HepG2 (cell line): ENCODE results near the gene POLE. TPM values are rescaled to one million over a fixed set of nuclear protein-coding genes. Genes with fewer than 3 reads are reported as not detected.

Experiments
- ARHGAP35 ChIP-seq: sonication (generic); formaldehyde crosslinking; IDR thresholded peaks from 2 replicates; pipeline ENCODE4 v1.9.0; 2022; ENCODE audit warnings: mild to moderate bottlenecking, inconsistent platforms, moderate library complexity, missing genetic modification reagents, borderline replicate concordance
- ELF1 ChIP-seq: sonication (generic); formaldehyde crosslinking; IDR thresholded peaks from 2 replicates; pipeline ENCODE4 v1.4.0; 2020; ENCODE audit warnings: missing genetic modification reagents
- KLF12 ChIP-seq: sonication (generic); formaldehyde crosslinking; IDR thresholded peaks from 2 replicates; pipeline ENCODE4 v1.4.0; 2020; ENCODE audit warnings: missing genetic modification reagents, borderline replicate concordance
- KLF9 ChIP-seq: IDR thresholded peaks from 2 replicates; pipeline ENCODE4 v1.6.1; 2016; ENCODE audit warnings: low read depth
- MED8 ChIP-seq: sonication (generic); formaldehyde crosslinking; IDR thresholded peaks from 2 replicates; pipeline ENCODE4 v1.8.1; 2023; ENCODE audit warnings: mild to moderate bottlenecking, missing genetic modification reagents; ENCODE audit not compliant: insufficient replicate concordance
- MXD4 ChIP-seq: IDR thresholded peaks from 2 replicates; pipeline ENCODE4 v1.6.1; 2016; ENCODE audit warnings: mild to moderate bottlenecking, missing biosample characterization, missing genetic modification reagents
- NFYC ChIP-seq: IDR thresholded peaks from 2 replicates; pipeline ENCODE4 v1.6.1; 2016; ENCODE audit warnings: missing genetic modification reagents, missing compliant biosample characterization
- POLR2G ChIP-seq: fragments of 200-400 bp; formaldehyde crosslinking; IDR thresholded peaks from 2 replicates; pipeline ENCODE4 v1.6.1; 2018; ENCODE audit warnings: mild to moderate bottlenecking, low read depth, low read length, moderate library complexity
- SP4 ChIP-seq: sonication (generic); formaldehyde crosslinking; IDR thresholded peaks from 2 replicates; pipeline ENCODE4 v1.8.1; 2023; ENCODE audit warnings: mild to moderate bottlenecking, missing genetic modification reagents
- TBX3 ChIP-seq: fragments of 450-650 bp; IDR thresholded peaks from 2 replicates; pipeline ENCODE4 v1.6.1; 2017; ENCODE audit warnings: antibody characterized with exemption, mild to moderate bottlenecking, inconsistent platforms, borderline replicate concordance
- TCF12 ChIP-seq, 2 experiments: fragments of 450-650 bp in 1 of 2; sonication (generic) in 1 of 2; formaldehyde crosslinking in 1 of 2; IDR thresholded peaks; 2 replicates each; pipeline versions ENCODE4 v1.6.1 to v1.8.0; 2017 to 2022; ENCODE audit warnings: antibody characterized with exemption in 1 of 2, mild to moderate bottlenecking in 1 of 2, missing genetic modification reagents in 1 of 2, moderate library complexity in 1 of 2
- XRCC5 ChIP-seq: fragments of 200-400 bp; formaldehyde crosslinking; optimal IDR thresholded peaks from 2 replicates; pipeline ENCODE3; 2017; ENCODE audit warnings: mild to moderate bottlenecking, low read length
- ZC3H13 ChIP-seq: sonication (generic); formaldehyde crosslinking; IDR thresholded peaks from 2 replicates; pipeline ENCODE4 v1.8.1; 2023; ENCODE audit warnings: mild to moderate bottlenecking, missing genetic modification reagents, moderate library complexity
- ZGPAT ChIP-seq: IDR thresholded peaks from 2 replicates; pipeline ENCODE4 v1.6.1; 2016; ENCODE audit warnings: mild to moderate bottlenecking
- ZNF160 ChIP-seq: sonication (generic); formaldehyde crosslinking; IDR thresholded peaks from 2 replicates; pipeline ENCODE4 v1.8.0; 2022; ENCODE audit warnings: mild to moderate bottlenecking, inconsistent platforms, missing genetic modification reagents
- ZNF274 ChIP-seq: sonication (generic); formaldehyde crosslinking; IDR thresholded peaks from 2 replicates; pipeline ENCODE4 v1.5.1; 2020; ENCODE audit warnings: mild to moderate bottlenecking, missing genetic modification reagents
- ZNF703 ChIP-seq: sonication (generic); formaldehyde crosslinking; IDR thresholded peaks from 2 replicates; pipeline ENCODE4 v1.5.1; 2020; ENCODE audit warnings: missing genetic modification reagents, mild to moderate bottlenecking, moderate library complexity, borderline replicate concordance
- ZNF891 ChIP-seq: sonication (generic); formaldehyde crosslinking; IDR thresholded peaks from 2 replicates; pipeline ENCODE4 v1.5.0; 2020; ENCODE audit warnings: mild to moderate bottlenecking, missing genetic modification reagents
- ZSCAN25 ChIP-seq: sonication (generic); formaldehyde crosslinking; IDR thresholded peaks from 2 replicates; pipeline ENCODE4 v1.8.0; 2022; ENCODE audit warnings: mild to moderate bottlenecking, missing genetic modification reagents
- polyA plus RNA-seq, 8 experiments: library from polyadenylated mRNA; depleted of rRNA in 3 of 8; stranded (reverse) in 7 of 8; unstranded in 1 of 8; fragments of >200 nt; fragmentation: Illumina TruSeq in 4 of 8; extraction: Trizol in 4 of 8; gene quantifications; 2 replicates each; pipeline versions ENCODE4 v1.2.1 to v1.2.3, GENCODE V29; 2011 to 2016; ENCODE audit warnings: low read depth in 4 of 8, missing spikeins in 1 of 8, mixed read lengths in 1 of 8; ENCODE audit not compliant: insufficient read depth in 1 of 8
- total RNA-seq, 5 experiments: library from RNA; depleted of rRNA; stranded (reverse); fragments of >200 nt; fragmentation: Illumina TruSeq; extraction: Trizol; gene quantifications; 2 replicates each; pipeline ENCODE4 v1.2.3, GENCODE V29; 2016; ENCODE audit warnings: low read depth in 1 of 5
- TF ChIP-seq, protein P1 (sequence below): sonication (generic); formaldehyde crosslinking; IDR thresholded peaks from 2 replicates; pipeline ENCODE4 v1.4.0; 2020; ENCODE audit warnings: missing genetic modification reagents
- TF ChIP-seq, protein P2 (sequence below): sonication (generic); formaldehyde crosslinking; conservative IDR thresholded peaks from 2 replicates; pipeline ENCODE4 v1.4.0; 2020; ENCODE audit warnings: missing genetic modification reagents
- TF ChIP-seq, protein P3 (sequence below): sonication (generic); formaldehyde crosslinking; IDR thresholded peaks from 2 replicates; pipeline ENCODE4 v1.4.0; 2020; ENCODE audit warnings: missing genetic modification reagents
- TF ChIP-seq, protein P4 (sequence below): IDR thresholded peaks from 2 replicates; pipeline ENCODE4 v1.6.1; 2016; ENCODE audit warnings: missing genetic modification reagents, missing compliant biosample characterization

Gene POLE
- total and polyA plus RNA-seq, 2 of the 13 experiments (the other 11 are each of a cell fraction or from before 2014, with no cell fraction given): 25.3 to 52.2 TPM

DNA sequence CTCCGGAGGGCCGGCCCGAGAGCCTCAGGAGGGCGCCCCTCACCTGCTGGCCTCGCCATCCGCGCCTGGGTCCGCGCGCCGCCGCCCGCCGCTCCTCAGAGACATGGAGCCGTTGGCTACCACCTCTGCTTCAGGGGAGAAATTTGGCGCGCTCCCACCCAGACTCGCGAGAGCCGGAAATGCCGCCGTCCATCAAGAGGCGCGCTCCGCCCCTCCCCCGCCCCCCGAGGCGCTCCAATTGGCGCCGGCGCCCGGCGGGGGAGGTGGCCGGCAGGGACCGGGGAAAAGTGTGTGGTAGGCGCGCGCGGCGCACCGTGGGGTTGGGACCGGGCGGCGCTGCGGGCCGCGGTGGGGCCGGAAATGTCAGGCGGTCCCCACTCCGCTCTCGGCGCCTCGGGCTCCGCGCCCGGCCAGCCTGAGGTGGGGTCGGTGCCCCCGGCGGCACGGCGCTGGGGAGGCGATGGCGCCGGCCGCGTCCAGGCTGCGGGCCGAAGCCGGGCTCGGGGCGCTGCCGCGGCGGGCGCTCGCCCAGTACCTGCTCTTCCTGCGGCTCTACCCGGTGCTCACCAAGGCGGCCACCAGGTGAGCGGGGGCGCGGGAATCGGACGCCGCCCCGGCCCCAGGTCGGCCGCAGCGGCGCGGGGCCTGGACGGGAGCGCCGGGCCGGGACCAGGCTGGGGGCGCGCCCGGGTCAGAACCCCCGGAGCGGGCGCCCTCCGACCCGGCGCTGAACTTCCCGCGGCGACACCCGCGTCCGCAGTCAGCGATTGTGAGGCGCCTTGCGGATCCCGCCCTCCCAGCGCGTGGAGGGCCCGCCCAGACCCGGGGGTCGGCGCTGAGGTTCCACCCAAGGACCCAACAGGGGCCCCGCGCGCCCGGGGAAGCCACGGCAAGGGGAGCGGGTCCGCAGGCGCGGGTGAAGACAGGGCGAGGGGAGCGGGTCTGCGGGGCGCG, at the start of gene POLE, which contains the start of gene PXMP2 (continued):
- TF ChIP-seq TBX3 (0 out of 2 replicates have a peak, but pooled peaks have one; percentile 41), ZNF703 (no peak), NFYC (CRISPR knock-in tag) (peak; percentile 73), ELF1 (peak; percentile 67), XRCC5 (peak; percentile 96), ARHGAP35 (peak; percentile 49; the same call in 1 of the 2 replicates), SP4 (CRISPR knock-in tag) (peak; percentile 94), TCF12 (IDR thresholded peaks at IDR 0.05) (no peak), TCF12 (CRISPR knock-in tag; IDR thresholded peaks at IDR 0.05) (no peak), KLF12 (0 out of 2 replicates have a peak, but pooled peaks have one; percentile 28), ZGPAT (peak; percentile 80; the same call in 1 of the 2 replicates), ZNF160 (CRISPR knock-in tag) (peak; percentile 66; the same call in 1 of the 2 replicates), ZC3H13 (CRISPR knock-in tag) (0 out of 2 replicates have a peak, but pooled peaks have one; percentile 34), ZNF891 (CRISPR knock-in tag) (peak; percentile 63; the same call in 1 of the 2 replicates), ZSCAN25 (CRISPR knock-in tag) (no peak; the same call in 1 of the 2 replicates), POLR2G (peak; percentile 79), KLF9 (CRISPR knock-in tag) (no peak), MED8 (CRISPR knock-in tag) (no peak), MXD4 (CRISPR knock-in tag) (peak; percentile 70; the same call in 1 of the 2 replicates), ZNF274 (peak; percentile 51; the same call in 1 of the 2 replicates)
- TF ChIP-seq, protein P1, sequence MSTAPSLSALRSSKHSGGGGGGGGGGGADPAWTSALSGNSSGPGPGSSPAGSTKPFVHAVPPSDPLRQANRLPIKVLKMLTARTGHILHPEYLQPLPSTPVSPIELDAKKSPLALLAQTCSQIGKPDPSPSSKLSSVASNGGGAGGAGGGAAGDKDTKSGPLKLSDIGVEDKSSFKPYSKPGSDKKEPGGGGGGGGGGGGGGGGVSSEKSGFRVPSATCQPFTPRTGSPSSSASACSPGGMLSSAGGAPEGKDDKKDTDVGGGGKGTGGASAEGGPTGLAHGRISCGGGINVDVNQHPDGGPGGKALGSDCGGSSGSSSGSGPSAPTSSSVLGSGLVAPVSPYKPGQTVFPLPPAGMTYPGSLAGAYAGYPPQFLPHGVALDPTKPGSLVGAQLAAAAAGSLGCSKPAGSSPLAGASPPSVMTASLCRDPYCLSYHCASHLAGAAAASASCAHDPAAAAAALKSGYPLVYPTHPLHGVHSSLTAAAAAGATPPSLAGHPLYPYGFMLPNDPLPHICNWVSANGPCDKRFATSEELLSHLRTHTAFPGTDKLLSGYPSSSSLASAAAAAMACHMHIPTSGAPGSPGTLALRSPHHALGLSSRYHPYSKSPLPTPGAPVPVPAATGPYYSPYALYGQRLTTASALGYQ (CRISPR knock-in tag): peak; percentile 37; the same call in 1 of the 2 replicates
- TF ChIP-seq, protein P2, sequence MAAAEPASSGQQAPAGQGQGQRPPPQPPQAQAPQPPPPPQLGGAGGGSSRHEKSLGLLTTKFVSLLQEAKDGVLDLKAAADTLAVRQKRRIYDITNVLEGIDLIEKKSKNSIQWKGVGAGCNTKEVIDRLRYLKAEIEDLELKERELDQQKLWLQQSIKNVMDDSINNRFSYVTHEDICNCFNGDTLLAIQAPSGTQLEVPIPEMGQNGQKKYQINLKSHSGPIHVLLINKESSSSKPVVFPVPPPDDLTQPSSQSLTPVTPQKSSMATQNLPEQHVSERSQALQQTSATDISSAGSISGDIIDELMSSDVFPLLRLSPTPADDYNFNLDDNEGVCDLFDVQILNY (CRISPR knock-in tag): peak; percentile 98
- TF ChIP-seq, protein P3, sequence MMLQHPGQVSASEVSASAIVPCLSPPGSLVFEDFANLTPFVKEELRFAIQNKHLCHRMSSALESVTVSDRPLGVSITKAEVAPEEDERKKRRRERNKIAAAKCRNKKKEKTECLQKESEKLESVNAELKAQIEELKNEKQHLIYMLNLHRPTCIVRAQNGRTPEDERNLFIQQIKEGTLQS: 0 out of 2 replicates have a peak, but pooled peaks have one; percentile 11
- TF ChIP-seq, protein P4, sequence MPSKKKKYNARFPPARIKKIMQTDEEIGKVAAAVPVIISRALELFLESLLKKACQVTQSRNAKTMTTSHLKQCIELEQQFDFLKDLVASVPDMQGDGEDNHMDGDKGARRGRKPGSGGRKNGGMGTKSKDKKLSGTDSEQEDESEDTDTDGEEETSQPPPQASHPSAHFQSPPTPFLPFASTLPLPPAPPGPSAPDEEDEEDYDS (CRISPR knock-in tag): peak; percentile 47; the same call in 1 of the 2 replicates
